CD4-positive, alpha-beta T cell treated with Interleukin-15 for 4 hours (primary cell): ENCODE results near the gene DCAF5.
A peak's percentile ranks its signal among the peaks of the same experiment; 100 is the strongest.
"Not testable (repeated sequence)": the region's sequence is repeated elsewhere in the genome, so short reads cannot be mapped to it uniquely, and the experiment has no call there.

Experiments used
- DNase-seq: peaks from one replicate; pipeline ENCODE4 v3.0.0-alpha.2; 2020; ENCODE audit warnings: low spot score

DCAF5 gene, protein sequence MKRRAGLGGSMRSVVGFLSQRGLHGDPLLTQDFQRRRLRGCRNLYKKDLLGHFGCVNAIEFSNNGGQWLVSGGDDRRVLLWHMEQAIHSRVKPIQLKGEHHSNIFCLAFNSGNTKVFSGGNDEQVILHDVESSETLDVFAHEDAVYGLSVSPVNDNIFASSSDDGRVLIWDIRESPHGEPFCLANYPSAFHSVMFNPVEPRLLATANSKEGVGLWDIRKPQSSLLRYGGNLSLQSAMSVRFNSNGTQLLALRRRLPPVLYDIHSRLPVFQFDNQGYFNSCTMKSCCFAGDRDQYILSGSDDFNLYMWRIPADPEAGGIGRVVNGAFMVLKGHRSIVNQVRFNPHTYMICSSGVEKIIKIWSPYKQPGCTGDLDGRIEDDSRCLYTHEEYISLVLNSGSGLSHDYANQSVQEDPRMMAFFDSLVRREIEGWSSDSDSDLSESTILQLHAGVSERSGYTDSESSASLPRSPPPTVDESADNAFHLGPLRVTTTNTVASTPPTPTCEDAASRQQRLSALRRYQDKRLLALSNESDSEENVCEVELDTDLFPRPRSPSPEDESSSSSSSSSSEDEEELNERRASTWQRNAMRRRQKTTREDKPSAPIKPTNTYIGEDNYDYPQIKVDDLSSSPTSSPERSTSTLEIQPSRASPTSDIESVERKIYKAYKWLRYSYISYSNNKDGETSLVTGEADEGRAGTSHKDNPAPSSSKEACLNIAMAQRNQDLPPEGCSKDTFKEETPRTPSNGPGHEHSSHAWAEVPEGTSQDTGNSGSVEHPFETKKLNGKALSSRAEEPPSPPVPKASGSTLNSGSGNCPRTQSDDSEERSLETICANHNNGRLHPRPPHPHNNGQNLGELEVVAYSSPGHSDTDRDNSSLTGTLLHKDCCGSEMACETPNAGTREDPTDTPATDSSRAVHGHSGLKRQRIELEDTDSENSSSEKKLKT

DNA sequence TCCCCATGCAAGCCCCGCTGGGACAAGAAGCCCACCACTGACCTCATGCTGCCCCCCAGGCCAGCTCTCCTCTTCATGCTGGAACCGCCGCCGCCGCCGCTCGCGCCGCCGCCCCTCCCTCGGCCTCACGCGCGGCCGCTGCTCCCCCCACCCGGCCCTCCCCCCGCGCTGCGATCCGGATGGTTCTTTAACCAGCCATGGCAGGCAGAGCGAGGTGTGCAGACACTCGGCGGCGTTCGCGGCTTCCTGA, at the start of gene DCAF5:
Gene DCAF5 (minus strand): TSS at position 218 of the 250 bp plus-strand sequence. CDS start 141 bp downstream, at position 77.
- DNase-seq = peak; percentile 92

DNA sequence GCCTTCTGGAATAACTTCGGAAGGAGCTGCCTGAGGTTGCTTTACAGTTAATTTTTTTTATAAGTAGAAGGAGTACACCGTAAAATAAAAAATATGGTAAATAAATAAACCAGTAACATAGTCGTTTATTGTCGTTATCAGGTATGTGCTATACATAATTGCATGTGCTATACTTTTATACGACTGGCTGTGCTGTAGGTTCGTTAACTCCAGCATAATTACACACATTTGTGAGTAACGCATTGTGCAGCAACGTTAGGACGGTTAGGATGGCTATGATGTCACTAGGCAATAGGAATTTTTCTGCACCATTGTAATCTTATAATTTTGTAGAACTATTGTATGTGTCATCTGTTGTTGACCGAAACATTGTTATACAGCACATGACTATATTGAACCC, 46.9 kb upstream of the DCAF5 start:
- no peak for DNase-seq

DNA sequence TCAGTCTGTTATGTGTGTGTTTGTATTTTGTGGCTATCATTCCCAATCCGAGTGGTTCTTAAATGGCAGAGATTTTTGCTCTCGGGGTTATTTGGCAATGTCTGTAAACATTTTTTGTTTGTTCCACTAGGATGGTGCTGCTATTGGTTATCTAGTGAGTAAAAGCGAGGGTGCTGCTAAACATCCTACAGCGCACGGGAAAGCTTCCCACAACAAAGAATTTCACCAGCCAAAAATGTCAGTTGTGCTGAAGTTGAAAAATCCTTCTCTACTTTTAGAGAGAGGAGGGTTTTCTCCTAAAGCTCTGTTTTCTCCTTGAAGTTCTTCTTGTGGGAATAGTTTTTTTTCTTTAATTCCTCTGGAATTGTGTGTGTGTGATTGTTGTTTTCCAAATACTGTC, 40.8 kb upstream of the DCAF5 start:
- DNase-seq = no peak

DNA sequence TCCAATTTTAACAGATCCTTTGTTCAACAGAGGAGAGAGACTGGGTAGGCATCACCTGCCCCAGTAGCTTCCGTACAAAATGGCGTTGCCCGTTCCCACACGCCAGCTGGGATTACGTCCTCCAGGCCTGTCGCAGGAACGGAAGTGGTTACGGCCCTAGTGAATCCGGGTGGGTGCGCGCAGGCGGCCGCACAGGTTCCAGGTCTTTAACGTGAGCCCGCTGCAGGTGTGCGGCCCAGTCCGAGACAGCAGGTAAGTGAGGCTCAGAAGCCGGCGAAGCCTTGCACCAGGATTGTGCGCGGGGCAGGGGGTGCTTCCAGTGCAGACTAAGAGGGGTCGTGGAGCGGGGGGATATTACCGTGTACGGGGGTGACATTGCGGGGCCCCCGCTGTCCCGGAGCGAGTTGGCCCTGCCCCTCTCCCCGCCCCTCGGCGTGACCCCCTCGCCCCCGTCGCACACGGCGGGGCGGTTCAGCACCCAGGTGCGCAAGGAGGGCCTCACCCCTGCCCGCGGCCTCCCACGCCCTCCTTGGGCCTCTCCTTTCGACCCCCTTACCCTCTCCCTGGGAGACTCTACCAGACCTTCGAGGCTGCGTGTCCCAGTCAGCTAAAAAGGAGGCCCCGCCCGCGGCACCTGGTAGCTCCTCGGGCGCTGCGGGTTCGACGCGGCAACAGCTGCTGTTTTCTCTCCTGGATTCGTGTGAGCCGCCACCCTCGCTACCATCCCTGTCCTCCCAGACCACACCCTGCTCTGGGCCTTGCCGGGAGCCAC, 38.6 kb upstream of the DCAF5 start, which contains the start of gene EXD2:
Gene EXD2 (plus strand): TSS at position 159 of the 772 bp plus-strand sequence. CDS start 17,973 bp downstream, outside the sequence.
- peak; percentile 77 for DNase-seq

DNA sequence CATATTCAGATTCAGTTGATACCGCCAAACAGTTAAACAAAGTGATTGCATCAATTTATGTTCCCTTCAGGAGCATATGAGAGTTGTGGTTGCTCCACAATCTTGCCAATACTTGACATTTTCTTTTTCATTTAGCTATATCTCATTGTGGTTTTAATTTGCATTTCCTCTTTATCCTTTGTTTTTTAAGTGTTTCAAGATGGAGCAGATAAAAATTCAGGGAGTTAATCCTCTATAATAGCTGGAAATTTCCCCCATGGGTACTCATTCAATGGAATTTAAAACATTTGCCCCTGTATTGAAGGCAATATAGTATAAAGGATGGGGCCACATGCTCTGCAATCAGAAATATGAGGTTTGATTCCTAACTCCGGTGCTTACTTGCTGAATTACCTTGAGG, 37.3 kb upstream of the DCAF5 start:
- no peak for DNase-seq

DNA sequence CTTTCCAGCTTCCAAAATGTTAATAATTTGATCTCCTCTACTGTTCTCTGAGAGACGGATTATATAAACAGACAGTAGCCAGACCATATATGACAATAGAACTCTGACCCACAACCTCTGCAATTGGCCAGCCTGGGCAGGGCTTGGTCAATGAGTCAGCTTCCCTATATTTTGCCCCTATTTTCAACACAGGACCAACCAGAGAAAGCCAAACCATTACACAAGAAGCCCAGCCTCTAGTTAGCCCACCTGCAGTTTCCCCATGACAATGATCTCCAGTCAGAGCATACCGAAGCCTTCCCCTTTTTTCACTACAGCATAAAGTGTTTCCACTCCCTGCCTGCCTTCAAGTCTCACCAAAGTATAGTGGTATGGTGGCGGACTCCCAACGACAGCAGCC, 30.8 kb upstream of the DCAF5 start:
- DNase-seq = no peak

DNA sequence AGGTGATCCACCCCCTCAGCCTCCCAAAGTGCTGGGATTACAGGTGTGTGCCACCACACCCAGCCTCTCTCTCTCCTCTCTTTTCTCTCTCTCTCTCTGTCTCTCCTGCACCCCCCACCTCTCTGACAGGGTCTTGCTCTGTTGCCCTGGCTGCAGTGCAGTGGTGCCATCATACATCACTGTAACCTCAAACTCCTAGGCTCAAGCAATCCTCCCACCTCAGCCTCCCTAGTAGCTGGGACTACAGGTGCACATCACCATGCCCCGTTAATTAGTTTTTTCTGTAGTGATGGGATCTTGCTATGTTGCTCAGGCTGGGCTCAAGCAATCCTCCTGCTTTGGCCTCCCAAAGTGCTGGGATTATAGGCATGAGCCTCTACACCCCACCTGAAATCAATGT, 29.7 kb upstream of the DCAF5 start:
- not testable (repeated sequence) for DNase-seq

DNA sequence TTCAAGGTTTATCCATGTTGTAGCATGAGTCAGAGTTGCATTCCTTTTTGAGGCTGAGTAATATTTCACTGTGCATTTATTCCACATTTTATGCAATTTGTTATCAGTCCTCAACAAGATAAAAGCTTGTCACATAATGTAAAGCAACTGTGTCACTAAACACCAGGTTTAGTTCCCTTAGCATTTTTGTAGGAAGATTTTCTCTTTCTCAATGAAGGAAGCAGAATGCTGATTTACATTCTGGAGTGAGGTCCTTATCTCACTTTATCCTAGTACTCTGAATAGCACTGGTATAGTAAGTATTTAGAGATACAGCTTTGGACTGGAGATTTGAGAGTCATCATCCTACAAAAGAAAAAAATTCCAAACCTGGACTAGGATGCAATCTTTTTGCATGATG, 28.6 kb upstream of the DCAF5 start:
- DNase-seq = no peak

DNA sequence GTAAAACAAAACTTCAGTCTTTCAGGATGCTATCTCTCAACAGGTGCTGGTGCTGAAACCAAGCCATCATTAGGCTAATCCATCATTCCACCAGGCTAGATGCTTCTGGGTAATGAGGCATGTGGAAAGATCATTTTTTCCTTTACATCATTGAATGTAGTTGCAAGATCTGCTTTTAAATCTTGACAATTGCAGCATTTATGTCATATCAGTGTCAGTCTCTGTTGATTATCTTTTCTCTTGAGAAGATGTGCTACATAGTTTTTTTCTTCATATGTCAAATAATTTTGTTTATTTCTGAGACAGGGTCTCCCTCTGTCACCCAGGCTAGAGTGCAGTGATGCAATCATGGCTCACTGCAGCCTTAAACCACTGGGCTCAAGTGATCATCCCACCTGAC, 22.2 kb upstream of the DCAF5 start:
- DNase-seq = no peak

DNA sequence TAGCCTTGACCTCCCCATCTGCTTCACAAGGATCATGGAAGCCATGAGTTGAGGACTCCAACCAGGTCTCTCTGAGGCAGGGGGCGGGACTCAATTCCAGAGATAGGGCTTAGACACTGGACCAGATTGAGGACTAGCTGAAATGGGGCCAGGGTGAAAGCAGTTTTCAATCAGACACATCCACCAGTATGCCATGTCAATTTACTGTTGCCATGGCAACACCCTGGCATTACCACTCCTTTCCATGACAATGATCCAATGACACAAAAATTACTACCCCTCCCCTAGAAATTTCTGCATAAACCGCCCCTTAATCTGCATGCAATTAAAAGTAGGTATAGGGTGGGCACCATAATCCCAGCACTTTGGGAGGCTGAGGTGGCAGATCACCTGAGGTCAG, 18.6 kb upstream of the DCAF5 start:
- no peak for DNase-seq

DNA sequence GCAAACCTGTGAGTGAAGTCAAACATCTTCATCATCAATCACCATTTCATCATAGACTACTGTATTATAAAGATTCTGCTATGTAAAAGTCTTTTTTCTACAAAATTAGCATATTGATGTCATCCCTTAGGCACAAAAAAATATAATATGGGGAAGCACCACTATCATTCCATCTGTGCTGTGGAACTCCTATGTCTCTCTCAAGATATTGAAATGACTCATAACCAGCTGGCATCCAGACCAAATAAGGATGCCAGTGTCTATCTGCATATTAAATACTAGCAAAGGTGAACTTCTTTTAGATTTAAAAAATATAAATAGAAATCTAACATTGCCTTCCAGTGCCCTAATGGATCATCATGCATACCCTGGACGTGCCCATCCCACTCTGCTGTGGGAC, 17.9 kb upstream of the DCAF5 start:
- no peak for DNase-seq

DNA sequence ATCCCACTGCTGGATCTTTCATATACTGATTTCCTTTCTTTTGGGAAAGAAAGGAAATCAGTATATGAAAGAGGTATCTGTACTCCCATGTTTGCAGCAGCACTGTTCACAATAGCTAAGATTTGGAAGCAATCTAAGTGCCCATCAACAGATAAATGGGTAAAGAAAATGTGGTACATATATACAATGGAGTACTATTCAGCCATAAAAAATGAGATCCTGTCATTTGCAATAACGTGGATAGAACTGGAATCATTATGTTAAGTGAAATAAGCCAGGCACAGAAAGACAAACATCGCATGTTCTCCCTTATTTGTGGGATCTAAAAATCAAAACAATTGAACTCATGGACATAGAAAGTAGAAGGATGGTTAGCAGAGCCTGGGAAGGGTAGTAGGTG, 12.9 kb upstream of the DCAF5 start:
- DNase-seq = not testable (repeated sequence)

DNA sequence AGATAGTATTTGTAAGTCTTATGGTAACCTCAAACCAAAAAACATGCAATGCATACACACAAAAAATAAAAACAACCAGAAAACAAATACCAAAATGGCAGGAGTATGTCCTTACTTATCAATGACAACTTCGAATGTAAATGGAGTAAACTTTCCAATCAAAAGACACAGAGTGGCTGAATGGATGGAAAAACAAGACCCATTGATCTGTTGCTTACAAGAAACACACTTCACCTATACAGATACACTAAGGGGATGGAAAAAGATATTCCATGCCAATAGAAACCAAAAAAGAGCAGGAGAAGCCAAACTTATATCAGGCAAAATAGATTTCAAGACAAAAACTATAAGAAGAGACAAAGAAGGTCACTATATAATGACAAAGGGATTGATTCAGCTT, 8.7 kb upstream of the DCAF5 start:
- DNase-seq = no peak

DNA sequence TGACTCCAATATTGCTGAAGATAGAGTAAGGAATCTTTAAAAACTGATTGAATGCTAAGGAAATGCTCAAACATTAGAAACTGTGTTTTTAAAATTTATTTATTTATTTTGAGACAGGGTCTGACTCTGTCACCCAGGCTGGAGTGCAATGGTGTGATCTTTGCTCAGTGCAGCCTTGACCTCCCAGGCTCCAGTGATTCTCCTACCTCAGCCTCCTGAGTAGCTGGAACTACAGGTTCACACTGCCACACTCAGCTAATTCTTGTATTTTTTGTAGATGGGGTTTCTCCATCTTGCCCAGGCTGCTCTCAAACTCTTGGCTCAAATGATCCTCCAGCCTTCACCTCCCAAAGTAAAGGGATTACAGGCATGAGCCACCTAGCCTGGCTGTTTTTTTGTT, 3.3 kb upstream of the DCAF5 start:
- no peak for DNase-seq

DNA sequence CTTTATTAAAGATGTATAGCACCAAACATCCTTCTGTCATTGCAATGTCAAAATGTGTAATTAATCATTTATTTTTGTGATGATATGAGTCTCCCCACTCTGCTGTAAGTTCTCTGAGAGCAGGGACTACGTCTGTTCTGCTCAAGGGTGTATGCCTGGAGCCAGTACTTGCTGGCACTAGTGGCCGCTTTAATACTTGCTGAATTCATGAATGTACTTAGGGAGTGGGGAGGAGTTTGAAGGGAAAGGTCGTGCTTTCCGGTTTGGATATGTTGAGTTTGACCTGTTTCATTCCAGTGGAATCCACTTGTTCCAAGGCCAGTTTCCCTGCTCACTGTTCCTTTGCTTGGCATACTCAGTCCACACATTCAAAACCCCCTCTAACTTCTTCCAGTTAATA, 1.9 kb upstream of the DCAF5 start:
- no peak for DNase-seq

DNA sequence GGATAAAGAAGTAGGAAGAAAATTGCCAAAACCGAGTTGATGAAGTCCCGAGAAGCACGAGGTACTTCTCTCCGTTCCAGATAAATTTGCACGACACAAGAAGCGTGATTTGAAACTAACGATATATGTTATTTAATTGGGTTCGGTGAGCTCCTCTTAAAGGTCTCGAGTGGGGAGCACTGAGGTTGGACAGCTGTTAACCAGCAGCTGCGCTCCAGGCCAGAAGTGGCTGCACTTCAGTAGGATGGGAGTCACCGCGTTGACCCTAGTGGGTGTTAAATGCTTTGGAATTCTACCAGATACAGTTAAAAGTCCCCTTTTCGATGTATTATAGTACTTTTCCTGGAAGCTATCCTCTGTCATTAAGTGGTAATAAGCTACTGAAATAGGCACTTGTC, 953 bp upstream of the DCAF5 start:
- no peak for DNase-seq

DNA sequence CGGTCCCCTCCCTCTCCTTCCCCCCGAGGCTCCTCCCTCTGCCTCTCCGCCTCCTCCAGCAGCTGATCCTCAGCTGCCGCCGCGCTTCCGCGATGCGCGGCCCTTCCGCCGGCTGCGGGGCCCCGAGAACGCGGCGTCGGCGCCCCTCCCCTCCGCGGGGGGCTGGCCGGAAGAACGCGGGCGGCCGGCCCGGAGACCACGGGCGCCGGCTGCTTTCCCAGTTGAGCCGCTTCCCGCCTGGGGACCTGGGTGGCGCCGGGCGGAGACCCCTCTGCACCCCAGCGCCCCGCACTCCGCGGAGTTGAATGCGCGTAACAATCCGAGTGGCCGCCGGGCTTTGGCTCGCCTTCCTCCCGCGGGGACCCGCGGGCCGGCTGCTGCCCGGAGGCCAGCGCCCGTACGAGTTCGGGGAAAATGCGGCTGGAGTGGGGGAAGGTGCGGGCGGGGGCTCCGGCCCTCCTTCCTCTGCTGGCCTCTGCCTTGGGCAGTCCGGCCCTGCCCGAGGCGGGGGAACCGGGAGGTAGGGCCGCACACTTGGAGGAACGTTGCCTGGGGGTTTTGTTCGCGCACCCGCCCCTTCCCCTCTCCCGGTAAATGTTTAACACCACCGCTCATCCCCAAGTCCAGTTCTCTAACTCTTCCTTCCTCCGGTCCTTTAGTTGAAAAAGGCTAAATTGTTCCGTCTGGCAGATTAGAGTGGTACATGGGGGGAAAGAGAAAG, 393 bp upstream of the DCAF5 start:
- no peak for DNase-seq

DNA sequence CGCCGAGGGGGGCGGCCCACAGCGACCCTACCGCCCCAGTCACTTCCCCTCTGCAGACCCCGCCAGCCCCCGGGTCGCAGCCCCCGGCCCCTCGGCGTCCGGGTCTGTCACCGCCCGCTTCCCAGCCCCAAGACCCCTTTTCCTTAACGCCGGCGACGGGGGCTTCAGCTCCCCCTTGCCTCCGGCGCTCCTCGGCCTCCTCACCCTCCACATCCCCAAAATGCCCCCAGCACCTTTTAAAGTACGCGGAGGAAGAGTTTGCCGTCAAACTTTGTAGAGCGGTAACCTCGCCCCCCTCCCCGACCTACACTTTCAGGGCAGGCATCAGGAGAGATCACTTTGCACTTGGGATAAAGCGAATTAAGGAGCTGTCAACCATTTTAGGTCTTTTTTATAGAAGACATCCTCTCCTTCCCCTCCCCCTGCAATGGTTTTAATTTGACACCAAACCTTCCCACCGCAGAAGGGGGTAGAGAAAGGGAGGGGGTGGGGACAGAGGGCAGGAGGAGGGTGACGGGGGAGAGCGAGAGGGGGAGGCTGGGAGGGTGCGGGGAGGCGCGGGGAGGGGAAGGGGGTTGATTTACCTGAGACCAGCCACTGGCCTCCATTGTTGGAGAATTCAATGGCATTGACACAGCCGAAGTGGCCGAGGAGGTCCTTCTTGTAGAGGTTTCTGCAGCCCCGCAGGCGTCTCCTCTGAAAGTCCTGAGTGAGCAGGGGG, 578 bp downstream of the DCAF5 start:
- DNase-seq = peak; percentile 55

DNA sequence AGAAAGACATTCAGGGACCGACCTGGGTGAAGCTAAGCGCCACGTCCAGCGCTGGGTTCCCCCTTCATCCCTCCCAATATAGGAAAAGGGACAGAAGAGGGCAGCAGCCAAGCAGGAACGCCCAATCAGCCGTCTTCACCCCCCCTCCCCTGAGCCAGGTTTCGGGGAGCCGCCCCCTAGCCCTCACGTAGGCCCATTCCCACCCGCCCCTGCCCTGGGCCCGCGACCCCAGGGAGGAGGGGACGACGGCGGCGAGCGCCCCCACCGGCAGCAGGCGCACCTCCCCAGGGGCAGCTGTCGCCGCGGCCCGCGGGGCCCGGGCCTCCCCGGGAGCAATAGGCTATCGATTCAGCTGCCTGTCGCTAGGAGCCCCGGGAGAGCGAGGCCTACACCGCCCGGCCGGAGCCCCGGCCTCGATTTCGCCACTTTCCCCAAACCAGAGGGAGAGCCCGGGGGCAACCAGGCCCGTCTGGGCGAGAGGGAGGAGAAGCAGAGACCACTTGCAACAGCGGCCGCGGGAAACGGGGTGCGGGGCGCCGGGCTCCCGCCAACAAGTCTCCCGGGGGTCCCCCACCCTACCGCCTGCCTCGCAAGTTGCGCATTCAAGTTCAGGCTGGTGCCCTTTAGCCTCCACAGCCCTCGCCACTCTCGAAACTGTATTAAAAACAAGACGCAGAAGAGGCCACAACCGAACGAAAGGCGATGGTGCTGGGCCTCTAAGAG, 1.3 kb downstream of the DCAF5 start:
- DNase-seq = peak; percentile 76

DNA sequence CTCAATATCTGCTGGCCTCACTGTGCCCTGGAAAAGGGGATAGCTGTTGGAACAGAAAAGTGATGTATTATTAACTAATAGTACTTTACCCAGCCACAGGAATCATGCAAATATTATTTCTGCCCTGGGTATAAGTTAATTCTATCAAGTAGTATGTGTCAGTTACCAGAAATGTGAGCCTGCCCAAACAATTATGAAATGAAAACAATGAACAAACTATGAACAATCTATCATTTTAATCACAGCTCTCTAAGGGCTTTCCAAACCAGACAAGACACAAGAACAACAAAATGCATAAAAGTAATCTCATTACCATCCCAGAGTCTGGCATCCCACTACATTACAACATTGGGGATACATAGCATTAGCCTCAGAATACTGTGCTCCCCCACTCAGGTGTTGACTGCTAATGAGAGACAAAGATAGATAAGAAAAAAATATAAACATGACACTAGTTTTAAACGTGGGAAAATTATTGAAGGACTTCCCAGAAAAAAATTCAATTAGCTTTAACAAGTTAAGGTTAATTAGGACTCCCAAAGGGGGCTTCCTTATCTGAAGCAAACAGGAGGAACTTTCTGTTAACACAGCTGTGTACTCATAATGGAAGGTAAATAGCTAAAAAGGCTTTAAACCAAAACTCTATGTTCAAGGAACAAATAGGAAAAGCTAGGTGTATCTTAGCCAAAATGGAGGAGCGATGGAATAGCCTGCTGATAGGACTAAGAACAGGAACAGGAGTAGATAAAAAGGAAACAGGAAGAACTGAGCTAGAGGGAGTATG, 3.3 kb downstream of the DCAF5 start:
- DNase-seq = no peak
